GM12801 (cell line): ENCODE data around the gene SPG11.

Experiments used
- TF ChIP-seq, protein P1 (sequence below): IDR thresholded peaks from one replicate; pipeline ENCODE4 v1.5.1; 2011; ENCODE audit warnings: control low read depth; ENCODE audit not compliant: insufficient read length; ENCODE audit errors: extremely low read depth

The SPG11 gene

DNA sequence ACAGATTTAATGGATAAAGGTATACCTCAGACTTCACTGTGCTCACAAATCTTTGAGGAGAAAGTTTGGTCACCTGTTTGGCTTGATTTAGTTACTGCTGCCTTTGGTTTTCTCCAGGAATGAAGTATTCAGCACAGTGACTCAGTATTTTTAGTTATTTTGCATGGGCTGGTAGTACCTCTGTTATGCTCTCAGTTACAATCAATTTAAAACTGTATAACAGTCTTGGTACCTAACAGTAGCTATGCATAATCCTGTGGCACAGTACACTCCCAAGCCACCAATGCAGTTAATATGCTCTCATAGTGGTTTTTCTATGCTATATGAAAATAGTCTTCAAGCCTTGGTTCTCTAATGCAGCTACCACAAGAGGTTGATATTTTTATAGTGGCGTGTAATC, 138.4 kb downstream of the SPG11 start:
- TF ChIP-seq, protein P1, sequence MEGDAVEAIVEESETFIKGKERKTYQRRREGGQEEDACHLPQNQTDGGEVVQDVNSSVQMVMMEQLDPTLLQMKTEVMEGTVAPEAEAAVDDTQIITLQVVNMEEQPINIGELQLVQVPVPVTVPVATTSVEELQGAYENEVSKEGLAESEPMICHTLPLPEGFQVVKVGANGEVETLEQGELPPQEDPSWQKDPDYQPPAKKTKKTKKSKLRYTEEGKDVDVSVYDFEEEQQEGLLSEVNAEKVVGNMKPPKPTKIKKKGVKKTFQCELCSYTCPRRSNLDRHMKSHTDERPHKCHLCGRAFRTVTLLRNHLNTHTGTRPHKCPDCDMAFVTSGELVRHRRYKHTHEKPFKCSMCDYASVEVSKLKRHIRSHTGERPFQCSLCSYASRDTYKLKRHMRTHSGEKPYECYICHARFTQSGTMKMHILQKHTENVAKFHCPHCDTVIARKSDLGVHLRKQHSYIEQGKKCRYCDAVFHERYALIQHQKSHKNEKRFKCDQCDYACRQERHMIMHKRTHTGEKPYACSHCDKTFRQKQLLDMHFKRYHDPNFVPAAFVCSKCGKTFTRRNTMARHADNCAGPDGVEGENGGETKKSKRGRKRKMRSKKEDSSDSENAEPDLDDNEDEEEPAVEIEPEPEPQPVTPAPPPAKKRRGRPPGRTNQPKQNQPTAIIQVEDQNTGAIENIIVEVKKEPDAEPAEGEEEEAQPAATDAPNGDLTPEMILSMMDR: no peak

DNA sequence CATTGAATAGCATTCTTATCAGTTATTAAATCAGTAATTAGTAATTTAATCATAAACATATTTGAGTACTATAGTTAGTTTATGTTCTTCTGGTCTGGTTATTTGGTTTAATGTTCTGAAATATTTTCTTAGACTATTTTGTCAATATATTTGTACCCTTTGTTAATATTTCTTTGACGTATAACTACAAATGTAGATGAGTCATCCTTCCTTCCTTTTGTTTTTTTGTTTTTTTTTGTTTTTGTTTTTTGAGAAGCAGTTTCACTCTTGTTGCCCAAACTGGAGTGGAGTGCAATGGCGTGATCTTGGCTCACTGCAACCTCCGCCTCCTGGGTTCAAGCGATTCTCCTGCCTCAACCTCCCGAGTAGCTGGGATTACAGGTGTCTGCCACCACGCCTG, 143.9 kb downstream of the SPG11 start:
- TF ChIP-seq, protein P1: no peak

DNA sequence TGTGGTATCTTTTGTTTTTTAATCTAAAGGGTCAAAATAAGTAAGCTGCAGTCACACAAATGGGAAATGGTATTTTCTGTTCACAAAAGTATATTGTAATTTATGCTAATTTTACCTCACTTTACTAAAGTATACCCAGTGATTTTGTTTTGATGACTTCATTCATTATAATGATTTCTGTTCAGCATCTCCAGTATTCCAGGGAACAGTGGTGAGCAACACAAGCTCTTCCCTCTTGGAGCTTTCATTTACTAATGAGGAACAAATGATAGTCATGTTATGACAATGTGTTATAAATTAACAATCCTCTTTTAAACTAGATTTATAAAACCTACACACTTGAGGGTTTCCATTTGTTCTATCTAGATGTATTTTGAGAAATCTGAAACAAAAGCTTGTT, 147.0 kb downstream of the SPG11 start:
- TF ChIP-seq, protein P1: no peak
